Lung microvascular endothelial cell (primary cell): ENCODE data around the gene CELF3. TPM values are rescaled to one million over a fixed set of nuclear protein-coding genes. Genes with fewer than 3 reads are reported as not detected.
"Not testable (repeated sequence)": the region's sequence is repeated elsewhere in the genome, so short reads cannot be mapped to it uniquely, and the experiment has no call there.

Source experiments
- DNase-seq, 2 donors: peaks; one replicate each; pipeline versions ENCODE4 v3.0.0 to v3.0.0-alpha.2; 2010; ENCODE audit warnings: low read depth in 2 of 2
- total RNA-seq: library from RNA; depleted of rRNA; stranded (reverse); fragments of >200 nt; gene quantifications from 2 replicates; pipeline ENCODE4 v1.2.1, GENCODE V29; 2014

The CELF3 gene
- total RNA-seq, 1 donor from 2014 or later = not detected

GRCh38 chr1:151703813-151704212, 12.8 kb downstream of the CELF3 start:
- DNase-seq = no peak

- DNase-seq = no peak
Measured at GRCh38 chr1:151702936-151703335, 13.7 kb downstream of the CELF3 start.

DNA sequence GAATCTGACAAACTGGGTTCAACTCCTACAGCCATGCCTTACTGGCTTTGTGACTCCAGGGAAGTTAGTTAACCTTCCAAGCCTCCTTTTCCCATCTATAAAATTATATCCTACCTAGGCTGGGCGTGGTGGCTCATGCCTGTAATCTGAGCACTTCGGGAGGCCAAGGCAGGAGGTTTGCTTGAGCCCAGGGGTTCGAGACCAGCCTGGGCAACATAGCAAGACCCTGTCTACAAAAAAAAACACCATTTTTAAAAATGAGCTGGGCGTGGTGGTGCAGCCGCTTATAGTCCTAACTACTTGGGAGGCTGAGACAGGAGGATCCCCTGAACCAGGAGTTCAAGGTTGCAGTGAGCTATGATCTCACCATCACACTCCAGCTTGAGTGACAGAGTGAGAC, 15.1 kb downstream of the CELF3 start:
- no peak for DNase-seq

DNA sequence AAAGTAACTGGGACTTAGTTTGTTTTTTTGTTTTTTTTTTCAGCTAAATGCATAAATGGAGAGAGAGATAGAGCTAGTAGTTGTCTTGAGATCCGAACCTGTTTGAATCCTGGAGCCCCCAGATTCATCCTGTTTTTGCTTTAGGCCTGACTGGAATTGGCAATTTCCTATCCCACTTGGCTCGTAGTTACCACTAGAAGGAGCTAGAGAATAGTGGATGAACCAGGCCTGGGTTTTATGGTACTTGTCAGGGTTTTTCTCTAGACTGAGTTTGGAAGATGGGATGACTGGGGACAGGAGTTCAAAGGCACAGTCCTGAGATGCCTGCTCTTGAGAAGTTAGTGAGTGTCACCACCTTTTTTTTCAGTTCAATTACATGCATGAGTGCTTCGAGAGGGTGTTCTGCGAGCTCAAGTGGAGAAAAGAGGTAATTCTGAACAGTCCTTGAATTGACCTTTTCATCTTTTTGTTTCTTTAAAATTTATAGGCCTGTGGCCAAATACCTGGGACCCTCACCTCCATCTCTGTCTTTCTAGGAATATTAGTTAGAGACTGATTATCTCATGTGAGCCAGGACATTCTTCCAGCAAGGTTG, 23.4 kb downstream of the CELF3 start:
- DNase-seq = peak; percentile 58 to 70

DNA sequence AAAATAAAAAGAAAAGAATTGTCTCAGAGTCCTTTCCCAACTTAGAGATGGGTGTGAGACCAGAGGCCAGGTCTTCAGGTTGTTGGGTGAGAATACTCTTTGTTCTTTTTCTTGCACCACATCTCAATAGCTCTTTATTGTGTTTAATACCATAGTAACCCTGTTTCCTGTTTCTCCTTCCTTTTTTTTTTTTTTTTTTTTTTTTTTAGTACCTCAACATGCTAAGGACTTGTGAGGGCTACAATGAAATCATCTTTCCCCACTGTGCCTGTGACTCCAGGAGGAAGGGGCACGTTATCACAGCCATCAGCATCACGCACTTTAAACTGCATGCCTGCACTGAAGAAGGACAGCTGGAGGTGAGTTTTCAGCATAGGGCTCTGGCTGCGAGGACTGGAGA, 24.4 kb downstream of the CELF3 start:
- peak in 1 of 2 donors; percentile 14 for DNase-seq

- no peak for DNase-seq
Measured at GRCh38 chr1:151689494-151689893, 27.1 kb downstream of the CELF3 start.

- DNase-seq = no peak
Measured at GRCh38 chr1:151686561-151686960, 30.0 kb downstream of the CELF3 start.

DNA sequence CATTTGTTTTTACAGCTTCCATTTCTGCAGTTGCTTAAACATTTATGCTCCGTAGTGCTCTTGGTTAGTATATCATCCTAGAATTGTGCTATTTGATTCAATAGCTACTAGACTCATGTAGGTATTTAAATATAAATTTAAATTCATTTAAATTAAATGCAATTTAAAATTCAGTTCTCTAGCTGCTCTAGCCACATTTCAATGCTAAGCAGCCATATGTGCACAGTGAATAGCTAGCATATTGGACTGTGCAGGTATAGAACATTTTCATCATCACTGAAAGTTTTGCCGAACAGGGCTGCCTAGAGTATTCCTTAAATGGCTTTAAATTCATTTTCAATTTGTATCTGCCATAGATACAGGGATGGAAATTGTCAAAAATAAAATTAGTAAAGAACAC, 32.5 kb downstream of the CELF3 start:
- DNase-seq = no peak

DNA sequence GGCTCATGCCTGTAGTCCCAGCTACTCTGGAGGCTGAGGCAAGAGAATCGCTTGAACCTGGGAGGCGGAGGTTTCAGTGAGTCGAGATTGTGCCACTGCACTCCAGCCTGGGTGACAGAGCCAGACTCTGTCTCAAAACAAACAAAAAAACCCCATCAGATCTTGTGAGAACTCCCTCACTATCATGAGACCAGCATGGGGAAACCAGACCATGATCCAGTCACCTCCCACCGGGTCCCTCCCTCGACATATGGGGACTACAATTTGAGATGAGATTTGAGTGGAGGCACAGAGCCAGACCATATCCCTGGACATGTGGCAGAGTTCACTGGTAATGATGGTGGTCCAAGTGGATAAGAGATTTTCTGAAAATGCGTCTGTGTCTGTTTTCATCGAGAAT, 33.7 kb downstream of the CELF3 start:
- DNase-seq = not testable (repeated sequence)

- no peak for DNase-seq
Measured at GRCh38 chr1:151681923-151682322, 34.7 kb downstream of the CELF3 start.

DNA sequence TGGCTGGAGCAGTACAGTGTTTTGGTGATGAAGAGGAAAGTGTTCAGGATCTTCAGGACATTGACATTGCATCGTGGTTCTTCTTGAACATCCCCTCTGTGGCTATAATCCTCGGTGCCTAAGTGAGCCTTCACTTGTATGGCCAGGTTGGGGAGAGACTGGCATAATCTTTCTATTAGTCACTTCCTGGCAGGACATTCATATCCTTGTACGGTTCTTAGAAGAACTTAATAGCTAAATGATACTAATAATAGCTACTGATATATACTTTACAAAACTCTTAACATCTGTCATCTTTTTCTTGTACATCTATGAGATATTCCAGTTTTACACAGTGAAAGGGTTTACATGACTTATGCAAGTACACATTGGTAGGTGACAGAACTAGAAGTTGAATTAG, 35.8 kb downstream of the CELF3 start:
- DNase-seq = peak in 1 of 2 donors; percentile 91

DNA sequence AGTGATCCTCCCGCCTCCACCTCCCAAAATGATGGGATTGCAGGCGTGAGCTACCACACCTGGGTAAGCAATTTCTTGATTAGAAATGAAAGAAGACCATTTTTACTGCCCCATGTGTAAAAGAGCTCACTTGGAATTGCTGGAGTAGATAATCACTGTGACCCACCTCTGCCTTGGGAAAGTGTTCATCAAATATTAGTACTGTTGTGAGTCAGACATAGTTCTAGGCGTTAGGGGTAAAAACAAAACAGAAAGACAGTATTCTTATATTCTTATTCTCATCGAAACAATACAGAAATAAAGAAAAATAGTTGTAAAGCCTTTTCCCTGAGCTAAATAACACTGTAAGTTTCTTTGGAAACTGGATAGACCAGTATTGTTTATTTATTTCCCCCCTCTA, 36.2 kb downstream of the CELF3 start:
- DNase-seq = peak in 1 of 2 donors; percentile 43

DNA sequence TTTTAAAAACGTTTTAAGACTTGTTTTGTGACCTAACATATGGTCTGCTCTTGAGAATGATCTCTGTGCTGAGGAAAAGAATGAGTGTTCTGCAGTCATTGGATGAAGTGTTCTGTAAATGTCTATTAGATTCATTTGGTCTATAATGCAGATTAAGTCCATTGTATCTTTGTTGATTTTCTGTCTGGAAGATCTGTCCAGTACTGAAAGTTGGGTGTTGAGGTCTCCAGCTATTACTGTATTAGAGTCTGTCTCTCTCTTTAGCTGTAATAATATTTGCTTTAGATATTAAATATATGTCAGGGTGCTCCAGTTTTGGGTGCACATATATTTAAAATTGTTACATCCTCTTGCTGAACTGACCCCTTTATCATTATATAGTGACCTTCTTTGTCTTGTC, 43.2 kb downstream of the CELF3 start:
- DNase-seq = no peak

DNA sequence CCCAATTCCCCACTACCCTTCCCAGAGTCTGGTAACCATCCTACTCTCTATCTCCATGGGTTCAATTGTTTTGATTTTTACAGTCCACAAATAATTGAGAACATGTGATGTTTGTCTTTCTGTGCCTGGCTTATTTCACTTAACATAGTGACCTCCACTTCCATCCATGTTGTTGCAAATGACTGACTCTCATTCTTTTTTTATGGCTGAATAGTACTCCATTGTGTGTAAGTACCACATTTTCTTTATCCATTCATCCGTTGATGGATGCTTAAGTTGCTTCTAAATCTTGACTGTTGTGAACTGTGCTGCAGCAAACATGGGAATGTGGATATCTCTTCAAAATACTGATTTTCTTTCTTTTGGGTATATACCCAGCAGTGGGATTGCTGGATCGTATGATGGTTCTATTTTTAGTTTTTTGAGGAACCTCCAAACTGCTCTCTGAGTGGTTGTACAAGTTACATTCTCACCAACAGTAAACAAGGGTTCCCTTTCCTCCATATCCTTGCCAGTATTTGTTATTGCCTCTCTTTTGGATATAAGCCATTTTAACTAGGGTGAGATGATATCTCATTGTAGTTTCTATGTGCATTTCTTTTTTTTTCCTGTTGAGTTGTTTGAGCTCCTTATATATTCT, 46.4 kb downstream of the CELF3 start:
- not testable (repeated sequence) for DNase-seq

GRCh38 chr1:151668090-151668489, 48.5 kb downstream of the CELF3 start:
- no peak for DNase-seq

GRCh38 chr1:151661751-151662150, 54.9 kb downstream of the CELF3 start:
- DNase-seq = peak in 1 of 2 donors; percentile 55

DNA sequence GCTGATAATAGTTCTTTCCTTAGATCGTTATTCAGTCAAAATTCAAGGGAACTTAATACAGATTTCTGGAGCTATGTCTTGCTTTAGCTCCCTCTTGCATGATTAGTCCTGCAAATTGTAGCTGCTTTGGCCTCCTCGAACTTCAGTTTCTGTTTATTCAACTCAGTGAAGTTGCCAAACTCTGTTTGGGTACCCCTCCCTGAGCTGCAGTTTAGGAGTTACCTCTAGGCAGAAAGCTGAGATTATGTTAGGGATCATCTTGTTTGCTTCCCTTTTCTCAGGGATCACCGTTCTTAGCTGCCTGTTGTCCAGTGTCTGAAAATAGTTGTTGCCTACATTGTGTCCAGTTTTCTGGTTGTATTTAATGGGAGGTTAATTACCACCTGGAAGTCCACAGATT, 61.2 kb downstream of the CELF3 start:
- no peak for DNase-seq

GRCh38 chr1:151653397-151653796, 63.2 kb downstream of the CELF3 start:
- no peak for DNase-seq

Other genes with a start within 250 kb of the CELF3 start
- under 0.01 and 0.40 TPM in 2 replicates for gene CGN, start 205.4 kb downstream of the CELF3 start, total RNA-seq
- 2.6 and 4.8 TPM in 2 replicates for gene TUFT1, start 176.5 kb downstream of the CELF3 start, total RNA-seq
- gene SNX27, start 104.8 kb downstream of the CELF3 start, total RNA-seq = 10.0 and 13.5 TPM in 2 replicates
- gene RIIAD1, start 4.7 kb upstream of the CELF3 start, total RNA-seq = not detected in 2 replicates
- gene MRPL9, start 46.7 kb upstream of the CELF3 start, total RNA-seq = 89.7 and 112 TPM in 2 replicates
- 2.2 and 3.3 TPM in 2 replicates for gene TDRKH, start 73.7 kb upstream of the CELF3 start, total RNA-seq
- gene LINGO4, start 88.6 kb upstream of the CELF3 start, total RNA-seq = not detected in 2 replicates
- not detected in 2 replicates for gene RORC, start 115.0 kb upstream of the CELF3 start, total RNA-seq
- gene C2CD4D, start 123.0 kb upstream of the CELF3 start, total RNA-seq = under 0.01 and 0.20 TPM in 2 replicates
- gene THEM5, start 136.9 kb upstream of the CELF3 start, total RNA-seq = 0.22 TPM in 1 of 2 replicates, not detected in the other
- gene THEM4, start 192.7 kb upstream of the CELF3 start, total RNA-seq = 2.6 and 6.3 TPM in 2 replicates